ENCODE data around the gene IFT172. TPM values are rescaled to one million over a fixed set of nuclear protein-coding genes. Genes with fewer than 3 reads are reported as not detected.

IFT172 gene
- total RNA-seq, 1 donor from 2014 or later: 43.6 TPM

DNA sequence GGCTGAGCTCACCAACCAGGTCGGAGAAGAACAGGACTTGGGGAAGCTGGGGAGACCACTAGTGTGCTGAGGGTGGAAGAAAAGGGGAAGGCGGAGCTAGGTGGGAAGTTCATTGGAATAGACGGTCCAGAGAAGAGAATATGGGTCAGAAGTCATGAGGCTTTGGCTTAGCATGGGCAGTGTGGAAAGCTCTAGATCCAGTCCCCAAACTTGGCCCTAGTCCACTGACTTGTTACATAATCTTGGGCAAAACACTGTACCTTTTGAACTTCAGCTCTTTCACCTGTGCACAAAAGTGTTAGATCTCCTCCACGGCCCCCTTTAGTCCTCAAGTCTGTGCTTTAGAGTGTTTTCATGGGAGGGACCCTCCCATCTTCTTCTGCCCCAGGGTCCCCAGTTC is 17.8 kb upstream of the IFT172 start:
- H3K9me3 Mint-ChIP-seq (ENCODE audit: unreplicated experiment): no peaks in the 10 kb centered on the region
- no peak overlapping the region for H3K4me3 Mint-ChIP-seq (ENCODE audit: unreplicated experiment)
- no peaks in the 10 kb centered on the region for H3K36me3 Mint-ChIP-seq (ENCODE audit: unreplicated experiment)
- no peaks in the 10 kb centered on the region for H3K4me1 Mint-ChIP-seq (ENCODE audit: low read depth, unreplicated experiment)
- TF ChIP-seq, protein P1, sequence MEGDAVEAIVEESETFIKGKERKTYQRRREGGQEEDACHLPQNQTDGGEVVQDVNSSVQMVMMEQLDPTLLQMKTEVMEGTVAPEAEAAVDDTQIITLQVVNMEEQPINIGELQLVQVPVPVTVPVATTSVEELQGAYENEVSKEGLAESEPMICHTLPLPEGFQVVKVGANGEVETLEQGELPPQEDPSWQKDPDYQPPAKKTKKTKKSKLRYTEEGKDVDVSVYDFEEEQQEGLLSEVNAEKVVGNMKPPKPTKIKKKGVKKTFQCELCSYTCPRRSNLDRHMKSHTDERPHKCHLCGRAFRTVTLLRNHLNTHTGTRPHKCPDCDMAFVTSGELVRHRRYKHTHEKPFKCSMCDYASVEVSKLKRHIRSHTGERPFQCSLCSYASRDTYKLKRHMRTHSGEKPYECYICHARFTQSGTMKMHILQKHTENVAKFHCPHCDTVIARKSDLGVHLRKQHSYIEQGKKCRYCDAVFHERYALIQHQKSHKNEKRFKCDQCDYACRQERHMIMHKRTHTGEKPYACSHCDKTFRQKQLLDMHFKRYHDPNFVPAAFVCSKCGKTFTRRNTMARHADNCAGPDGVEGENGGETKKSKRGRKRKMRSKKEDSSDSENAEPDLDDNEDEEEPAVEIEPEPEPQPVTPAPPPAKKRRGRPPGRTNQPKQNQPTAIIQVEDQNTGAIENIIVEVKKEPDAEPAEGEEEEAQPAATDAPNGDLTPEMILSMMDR (IDR thresholded peaks at IDR 0.05; ENCODE audit: partially characterized antibody, unreplicated experiment): no peak
- DNase-seq: no peak
- no peaks in the 10 kb centered on the region for H3K27me3 Mint-ChIP-seq (ENCODE audit: unreplicated experiment)
- no peak overlapping the region for H3K27ac Mint-ChIP-seq (ENCODE audit: unreplicated experiment)

DNA sequence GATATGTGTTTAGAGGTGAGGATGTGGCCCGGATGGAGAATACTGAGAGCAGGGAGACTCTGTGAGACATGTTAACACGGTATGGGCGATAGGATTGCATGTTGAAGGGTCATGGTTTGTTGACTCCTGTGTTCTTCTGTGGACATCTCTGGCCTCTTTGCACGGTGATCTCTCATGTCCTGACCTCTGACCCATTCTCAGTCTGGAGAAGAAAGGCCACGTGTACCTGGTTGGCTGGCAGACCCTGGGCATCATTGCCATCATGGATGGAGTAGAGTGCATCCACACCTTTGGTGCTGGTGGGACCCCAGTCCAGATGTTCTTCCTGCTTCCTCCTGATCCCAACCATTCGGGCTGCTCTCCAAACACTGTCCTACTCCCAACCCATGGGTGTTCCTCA is 17.0 kb upstream of the IFT172 start:
- Mint-ChIP-seq H3K9me3 (ENCODE audit: unreplicated experiment) (no peaks in the 10 kb centered on the region), H3K4me1 (ENCODE audit: low read depth, unreplicated experiment) (peaks cover under 1% of the 10 kb centered on the region), H3K27ac (ENCODE audit: unreplicated experiment) (no peak overlapping the region), H3K36me3 (ENCODE audit: unreplicated experiment) (no peaks in the 10 kb centered on the region), H3K4me3 (ENCODE audit: unreplicated experiment) (no peak overlapping the region), H3K27me3 (ENCODE audit: unreplicated experiment) (no peaks in the 10 kb centered on the region)
- DNase-seq: no peak
- TF ChIP-seq, protein P1 (IDR thresholded peaks at IDR 0.05; ENCODE audit: partially characterized antibody, unreplicated experiment): no peak

DNA sequence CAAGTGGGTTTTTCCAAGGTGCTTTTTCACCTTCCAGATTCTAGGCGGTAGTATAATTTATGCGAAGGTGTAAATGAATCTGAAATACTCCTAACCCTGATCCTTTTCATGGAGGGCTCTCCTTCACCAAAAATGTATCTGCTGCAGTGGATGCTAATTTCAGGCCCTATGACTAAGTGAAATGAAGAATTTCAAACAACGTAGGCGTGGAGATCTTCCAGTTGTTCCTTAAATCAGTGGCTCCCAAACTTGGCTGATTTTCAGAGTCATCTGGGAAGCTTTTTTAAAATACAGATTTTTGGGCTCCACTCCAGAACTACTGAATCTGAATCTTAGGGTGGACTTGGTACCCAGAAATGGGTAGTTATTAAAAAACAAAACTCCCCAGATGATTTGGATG is 12.6 kb upstream of the IFT172 start:
- DNase-seq: no peak
- Mint-ChIP-seq H3K27ac (ENCODE audit: unreplicated experiment) (no peak overlapping the region), H3K9me3 (ENCODE audit: unreplicated experiment) (peaks cover 3% of the 10 kb centered on the region), H3K4me1 (ENCODE audit: low read depth, unreplicated experiment) (peaks cover 4% of the 10 kb centered on the region), H3K36me3 (ENCODE audit: unreplicated experiment) (no peaks in the 10 kb centered on the region), H3K4me3 (ENCODE audit: unreplicated experiment) (no peak overlapping the region), H3K27me3 (ENCODE audit: unreplicated experiment) (peaks cover 5% of the 10 kb centered on the region)
- TF ChIP-seq, protein P1 (IDR thresholded peaks at IDR 0.05; ENCODE audit: partially characterized antibody, unreplicated experiment): no peak

DNA sequence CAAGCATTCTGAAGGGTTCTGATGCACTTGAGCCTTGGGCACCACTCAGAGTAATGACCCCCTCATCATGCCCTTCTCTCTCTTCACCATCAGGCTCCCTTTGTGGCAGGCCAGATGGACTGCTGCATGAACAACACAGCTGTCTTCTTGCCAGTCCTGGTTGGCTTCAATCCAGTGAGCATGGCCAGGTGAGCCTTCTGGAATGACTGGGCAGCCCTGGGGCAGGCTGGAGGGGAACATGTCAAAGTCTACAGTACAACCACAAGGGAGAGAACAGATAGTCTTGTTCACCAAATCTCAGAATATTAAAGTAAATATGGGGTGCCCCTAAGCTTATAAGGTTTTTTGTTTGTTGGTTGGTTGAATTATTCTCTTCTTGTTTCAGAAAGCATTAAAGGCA is 11.5 kb upstream of the IFT172 start:
- H3K4me1 Mint-ChIP-seq (ENCODE audit: low read depth, unreplicated experiment): peaks cover 4% of the 10 kb centered on the region

DNA sequence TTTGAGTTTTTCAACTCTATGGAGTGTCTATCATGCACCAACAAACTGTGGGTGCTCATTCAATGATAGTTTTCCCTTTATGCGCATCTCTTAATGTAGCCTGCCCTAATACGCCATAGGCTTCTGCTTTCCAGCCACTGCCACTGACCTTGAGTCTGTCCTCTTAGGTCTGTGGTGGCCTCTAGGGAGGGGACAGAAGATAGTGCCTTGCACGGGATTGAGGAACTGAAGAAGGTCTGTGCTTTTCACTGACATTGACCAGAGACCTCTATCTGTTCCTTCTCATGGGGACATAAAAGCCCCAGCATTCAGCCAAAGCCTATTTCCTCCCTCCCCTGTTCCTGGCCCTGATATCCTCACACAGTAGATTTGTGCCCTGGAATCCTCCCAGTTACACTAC is 9.4 kb upstream of the IFT172 start:
- H3K36me3 Mint-ChIP-seq (ENCODE audit: unreplicated experiment): peaks cover 7% of the 10 kb centered on the region
- no peak overlapping the region for H3K4me3 Mint-ChIP-seq (ENCODE audit: unreplicated experiment)
- H3K27me3 Mint-ChIP-seq (ENCODE audit: unreplicated experiment): peaks cover 12% of the 10 kb centered on the region
- peaks cover 5% of the 10 kb centered on the region for H3K9me3 Mint-ChIP-seq (ENCODE audit: unreplicated experiment)
- no peak for DNase-seq
- no peak overlapping the region for H3K27ac Mint-ChIP-seq (ENCODE audit: unreplicated experiment)
- H3K4me1 Mint-ChIP-seq (ENCODE audit: low read depth, unreplicated experiment): peaks cover 8% of the 10 kb centered on the region
- TF ChIP-seq, protein P1 (IDR thresholded peaks at IDR 0.05; ENCODE audit: partially characterized antibody, unreplicated experiment): no peak

More for the DNA sequence above, 11.5 kb upstream of the IFT172 start:
- no peak overlapping the region for H3K4me3 Mint-ChIP-seq (ENCODE audit: unreplicated experiment)
- H3K27me3 Mint-ChIP-seq (ENCODE audit: unreplicated experiment): peaks cover 10% of the 10 kb centered on the region
- H3K9me3 Mint-ChIP-seq (ENCODE audit: unreplicated experiment): peaks cover 3% of the 10 kb centered on the region
- H3K36me3 Mint-ChIP-seq (ENCODE audit: unreplicated experiment): no peaks in the 10 kb centered on the region
- no peak for DNase-seq
- H3K27ac Mint-ChIP-seq (ENCODE audit: unreplicated experiment): no peak overlapping the region
- TF ChIP-seq, protein P1 (IDR thresholded peaks at IDR 0.05; ENCODE audit: partially characterized antibody, unreplicated experiment): no peak

Measured in glutamatergic neuron (in vitro differentiated cells).